HUES48 (cell line): ENCODE results near the gene SALL4.
"Not testable (repeated sequence)": the region's sequence is repeated elsewhere in the genome, so short reads cannot be mapped to it uniquely, and the experiment has no call there.

Experiments used
- H3K27ac ChIP-seq: one replicate; pipeline ENCODE4 v1.7.0; 2013; ENCODE audit warnings: low read depth, low read length, inconsistent platforms
- H3K27me3 ChIP-seq: 2 replicates; pipeline ENCODE4 v1.6.1; 2013; ENCODE audit warnings: mild to moderate bottlenecking, low read length; ENCODE audit not compliant: control insufficient read depth, insufficient read depth
- H3K36me3 ChIP-seq: 2 replicates; pipeline ENCODE4 v1.6.1; 2013; ENCODE audit warnings: low read length; ENCODE audit not compliant: control insufficient read depth, insufficient read depth
- H3K4me1 ChIP-seq: 2 replicates; pipeline ENCODE4 v1.6.1; 2013; ENCODE audit warnings: mild to moderate bottlenecking, low read length; ENCODE audit not compliant: control insufficient read depth, insufficient read depth
- H3K4me3 ChIP-seq: 2 replicates; pipeline ENCODE4 v1.5.1; 2013; ENCODE audit warnings: mild to moderate bottlenecking, low read depth, low read length
- H3K9ac ChIP-seq: 2 replicates; pipeline ENCODE4 v1.6.1; 2013; ENCODE audit warnings: mild to moderate bottlenecking, low read depth, low read length, moderate library complexity
- H3K9me3 ChIP-seq: 2 replicates; pipeline ENCODE4 v1.6.1; 2013; ENCODE audit warnings: low read length; ENCODE audit not compliant: control insufficient read depth, insufficient read depth

Gene SALL4

DNA sequence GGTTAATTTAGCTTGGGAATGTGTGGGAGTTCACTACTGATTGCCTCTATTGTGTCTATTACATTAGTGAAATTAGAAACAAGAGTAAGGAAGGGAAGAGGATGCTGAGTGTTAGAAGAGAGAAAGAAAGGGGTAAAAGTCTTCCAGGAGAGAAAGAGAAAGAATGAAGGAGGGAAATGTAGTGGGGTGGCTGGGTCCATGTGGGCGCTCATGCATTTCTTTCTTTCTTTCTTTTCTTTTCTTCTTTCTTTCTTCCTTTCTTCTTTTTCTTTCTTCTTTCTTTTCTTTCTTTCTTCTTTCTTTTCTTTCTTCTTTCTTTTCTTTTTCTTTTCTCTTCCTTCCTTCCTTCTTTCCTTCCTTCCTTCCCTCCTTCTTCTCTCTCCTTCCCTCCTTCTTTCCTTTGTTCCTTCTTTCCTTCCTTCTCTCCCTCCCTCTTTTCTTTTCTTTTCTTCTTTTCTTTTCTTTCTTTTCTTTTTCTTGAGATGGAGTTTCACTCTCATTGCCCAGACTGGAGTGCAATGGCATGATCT lies 16.2 kb upstream of the SALL4 start:
- Histone ChIP-seq H3K4me3 (no peak overlapping the region), H3K9ac (no peak overlapping the region), H3K27ac (no peak overlapping the region), H3K36me3 (no peaks in the 10 kb centered on the region), H3K4me1 (no peaks in the 10 kb centered on the region), H3K27me3 (no peaks in the 10 kb centered on the region), H3K9me3 (no peaks in the 10 kb centered on the region)

DNA sequence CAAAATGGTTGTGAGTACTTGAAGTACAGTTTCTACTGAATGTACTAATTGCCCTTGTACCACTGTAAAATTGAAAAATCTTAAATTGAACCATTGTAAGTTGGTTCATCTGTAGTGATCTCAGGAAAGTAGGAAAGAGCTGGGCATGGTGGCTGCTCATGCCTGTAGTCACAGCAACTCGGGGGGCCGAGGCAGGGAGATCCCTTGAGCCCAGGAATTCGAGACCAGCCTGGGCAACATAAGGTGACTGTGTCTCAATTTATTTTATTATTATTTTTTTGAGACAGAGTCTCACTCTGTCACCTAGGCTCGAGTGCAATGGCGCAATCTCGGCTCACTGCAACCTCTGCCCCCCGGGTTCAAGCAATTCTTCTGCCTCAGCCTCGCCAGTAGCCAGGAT lies 14.5 kb upstream of the SALL4 start:
- H3K27me3 ChIP-seq, H3K4me3 ChIP-seq, H3K9me3 ChIP-seq, H3K27ac ChIP-seq, H3K36me3 ChIP-seq, H3K9ac ChIP-seq: not testable (repeated sequence)
- peaks cover 11% of the 10 kb centered on the region for H3K4me1 ChIP-seq

DNA sequence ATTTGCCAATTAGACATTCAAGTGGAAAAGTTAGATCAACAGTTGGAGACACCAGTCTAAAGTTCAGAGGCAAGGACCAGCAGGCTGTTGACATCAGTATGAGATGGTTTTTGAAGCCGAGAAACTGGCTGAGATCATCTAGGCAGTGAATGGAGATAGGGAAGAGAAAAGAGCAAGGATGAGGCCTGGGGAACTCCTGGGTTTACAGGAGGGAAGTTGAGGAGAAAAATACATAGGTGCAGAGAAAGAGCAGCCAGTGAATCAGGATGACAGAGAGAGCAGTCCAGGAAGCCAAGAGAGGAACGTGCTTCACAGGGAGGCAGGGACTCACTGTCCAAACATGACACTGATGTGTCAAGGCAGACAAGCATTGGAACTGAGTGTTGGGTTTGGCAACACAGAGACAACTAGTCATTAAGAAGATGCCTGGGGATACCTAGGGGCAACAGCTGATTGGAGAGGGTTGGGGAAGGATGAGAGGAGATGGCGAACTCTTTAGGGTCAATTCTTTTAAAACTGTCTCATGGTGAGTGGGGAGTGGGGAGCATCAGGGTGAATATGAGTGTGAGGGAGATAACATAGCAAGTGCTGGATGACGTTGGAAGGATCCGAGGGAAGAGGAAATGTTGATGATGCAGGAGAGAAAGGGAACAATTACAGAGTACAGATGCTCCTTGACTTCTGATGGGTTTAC lies 13.2 kb upstream of the SALL4 start:
- peaks cover 24% of the 10 kb centered on the region for H3K4me1 ChIP-seq
- no peaks in the 10 kb centered on the region for H3K36me3 ChIP-seq
- no peak overlapping the region for H3K4me3 ChIP-seq
- no peak overlapping the region for H3K9ac ChIP-seq
- no peak overlapping the region for H3K27ac ChIP-seq
- no peaks in the 10 kb centered on the region for H3K27me3 ChIP-seq
- H3K9me3 ChIP-seq: no peaks in the 10 kb centered on the region

DNA sequence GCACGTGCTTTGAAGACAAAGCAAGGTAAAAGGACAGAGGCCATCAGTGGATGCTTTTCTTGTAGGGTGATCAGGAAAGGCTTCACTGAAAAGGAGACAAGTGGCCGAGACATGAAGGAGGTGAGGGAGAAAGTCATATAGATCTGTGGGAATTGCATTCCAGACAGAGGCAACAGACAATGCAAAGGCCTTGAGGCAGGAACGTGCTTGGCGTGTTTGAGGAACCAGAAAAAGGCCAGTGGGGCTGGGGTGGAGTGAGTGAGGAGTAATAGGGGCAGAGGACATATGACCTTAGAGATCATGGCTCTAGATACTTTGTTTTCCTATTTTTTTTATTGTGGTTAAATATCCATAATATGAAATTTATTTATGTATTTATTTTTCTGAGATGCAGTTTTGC lies 10.5 kb upstream of the SALL4 start:
- Histone ChIP-seq H3K36me3 (no peaks in the 10 kb centered on the region), H3K4me3 (no peak overlapping the region), H3K27me3 (no peaks in the 10 kb centered on the region), H3K9ac (no peak overlapping the region), H3K27ac (no peak overlapping the region), H3K4me1 (peaks cover 28% of the 10 kb centered on the region), H3K9me3 (no peaks in the 10 kb centered on the region)

DNA sequence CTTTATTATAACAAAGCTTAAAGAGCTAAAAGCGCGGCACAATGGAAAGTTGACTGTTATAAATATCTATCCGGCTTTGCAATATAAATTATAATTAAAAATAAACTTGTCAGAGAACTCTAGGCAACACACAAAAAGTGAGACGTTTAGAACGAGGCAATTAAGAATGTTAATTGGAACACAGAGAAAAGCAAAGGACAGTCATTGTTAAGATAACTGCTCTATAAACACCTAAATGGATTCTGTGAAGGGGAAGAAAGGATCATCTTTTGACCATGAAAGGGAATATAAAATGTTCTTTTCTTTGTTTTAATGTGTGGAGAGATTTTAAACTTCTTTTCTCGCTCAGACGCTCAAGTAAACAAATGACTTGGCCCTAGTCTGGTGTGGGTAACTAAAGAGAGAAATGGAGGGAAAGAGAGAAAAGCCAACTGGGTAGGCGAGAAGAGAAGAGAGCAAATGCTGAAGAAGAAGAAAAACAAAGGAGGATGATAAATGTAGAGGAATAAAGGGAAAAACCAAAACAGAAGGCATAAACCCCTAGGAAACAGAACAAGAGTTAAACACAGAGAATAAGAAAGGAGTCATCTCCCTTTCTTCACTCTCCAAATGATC lies 9.3 kb upstream of the SALL4 start:
- Histone ChIP-seq H3K4me3 (no peak overlapping the region; the same call in 1 of the 2 replicates), H3K27me3 (no peaks in the 10 kb centered on the region), H3K9me3 (no peaks in the 10 kb centered on the region), H3K36me3 (no peaks in the 10 kb centered on the region), H3K27ac (peak overlapping the region; percentile 75), H3K4me1 (peaks cover 28% of the 10 kb centered on the region), H3K9ac (peak overlapping the region; percentile 26; the same call in 1 of the 2 replicates)

DNA sequence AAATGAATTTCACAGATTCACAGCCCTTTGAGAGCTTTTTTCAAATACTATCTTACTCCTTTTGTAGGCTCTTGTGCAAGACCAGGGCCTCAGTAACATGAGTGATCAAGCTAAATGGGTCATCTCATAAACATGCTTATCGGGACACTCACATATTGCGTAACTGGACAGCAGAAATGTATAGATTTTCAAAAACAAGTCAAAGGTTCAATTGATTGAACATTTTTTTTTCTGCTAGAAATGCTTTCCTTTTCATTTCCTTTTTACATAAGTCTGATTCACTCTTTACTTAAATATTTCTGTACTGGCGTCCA lies 8.7 kb upstream of the SALL4 start:
- Histone ChIP-seq H3K9me3 (no peaks in the 10 kb centered on the region), H3K4me3 (no peak overlapping the region), H3K27ac (peak overlapping the region; percentile 75), H3K4me1 (peaks cover 28% of the 10 kb centered on the region), H3K27me3 (no peaks in the 10 kb centered on the region), H3K9ac (peak overlapping the region; percentile 26; the same call in 1 of the 2 replicates), H3K36me3 (no peaks in the 10 kb centered on the region)

DNA sequence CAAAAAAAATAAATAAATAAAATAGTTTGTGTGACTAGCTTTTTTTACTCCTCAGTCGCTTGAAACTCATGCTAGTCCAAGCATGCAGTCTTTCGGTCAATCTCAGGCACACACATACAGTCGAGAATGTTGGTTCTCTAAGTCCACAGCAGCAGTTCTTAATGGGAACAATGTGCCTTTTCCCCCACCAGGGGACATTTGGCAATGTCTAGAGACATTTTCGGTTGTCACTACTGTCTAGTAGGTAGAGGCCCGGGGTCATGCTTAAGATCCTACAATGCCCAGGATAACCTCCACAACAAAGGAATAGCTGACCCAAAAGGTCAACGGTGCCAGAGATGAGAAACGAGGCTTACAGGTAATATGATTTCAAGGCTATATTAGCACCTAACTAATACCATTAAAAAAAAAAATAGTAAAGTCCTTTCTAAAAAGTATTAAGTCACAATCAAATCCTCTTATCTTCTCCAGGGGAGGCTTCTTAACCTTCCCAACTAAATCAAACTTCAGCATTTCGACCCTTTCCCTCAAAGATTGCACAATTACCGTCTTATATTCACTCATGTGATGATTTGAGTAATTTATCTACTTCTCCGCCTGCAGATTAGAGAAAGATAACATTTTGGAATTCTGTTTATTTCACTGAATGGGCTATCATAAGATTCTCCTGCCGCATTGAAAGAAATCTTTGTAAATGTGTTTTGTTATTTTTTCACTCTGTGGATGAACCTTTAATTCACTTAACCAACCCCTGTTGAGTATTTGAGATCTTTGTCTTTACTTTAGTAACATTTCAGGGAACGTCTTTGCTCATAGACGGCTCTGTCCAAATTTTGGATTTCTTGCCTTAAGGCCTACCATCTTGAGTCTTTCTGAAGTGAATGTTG lies 8.1 kb upstream of the SALL4 start:
- H3K27me3 ChIP-seq: no peaks in the 10 kb centered on the region
- no peaks in the 10 kb centered on the region for H3K9me3 ChIP-seq
- peak overlapping the region; percentile 75 for H3K27ac ChIP-seq
- H3K9ac ChIP-seq: no peak overlapping the region
- peaks cover 28% of the 10 kb centered on the region for H3K4me1 ChIP-seq
- no peaks in the 10 kb centered on the region for H3K36me3 ChIP-seq
- no peak overlapping the region for H3K4me3 ChIP-seq

DNA sequence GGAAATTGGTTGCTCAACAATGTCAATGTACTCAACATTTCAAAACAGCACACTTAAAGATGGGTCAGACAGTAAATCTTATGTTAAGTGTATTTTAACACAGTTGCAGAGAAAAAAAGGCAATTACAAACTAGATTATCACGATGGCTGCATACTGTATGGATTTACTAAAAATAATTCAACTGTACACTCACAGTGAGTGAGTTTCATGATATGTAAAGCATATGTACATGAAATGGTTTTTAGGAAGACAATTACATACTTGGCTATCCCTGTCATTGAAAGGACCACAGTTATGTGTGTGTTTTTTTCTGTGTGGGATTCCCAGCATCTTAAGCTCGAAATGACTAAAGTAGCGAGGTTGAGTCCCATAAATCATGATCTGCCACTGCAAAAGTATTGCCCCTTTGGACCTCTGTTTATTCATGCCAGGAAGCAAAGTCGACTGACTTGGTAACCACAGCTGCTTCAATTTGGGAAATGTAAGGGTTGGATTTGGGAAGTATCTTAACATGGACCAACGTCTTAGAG lies 5.5 kb upstream of the SALL4 start:
- Histone ChIP-seq H3K4me1 (peaks cover 31% of the 10 kb centered on the region), H3K27me3 (no peaks in the 10 kb centered on the region), H3K4me3 (no peak overlapping the region), H3K9ac (no peak overlapping the region), H3K9me3 (no peaks in the 10 kb centered on the region), H3K27ac (no peak overlapping the region), H3K36me3 (no peaks in the 10 kb centered on the region)

DNA sequence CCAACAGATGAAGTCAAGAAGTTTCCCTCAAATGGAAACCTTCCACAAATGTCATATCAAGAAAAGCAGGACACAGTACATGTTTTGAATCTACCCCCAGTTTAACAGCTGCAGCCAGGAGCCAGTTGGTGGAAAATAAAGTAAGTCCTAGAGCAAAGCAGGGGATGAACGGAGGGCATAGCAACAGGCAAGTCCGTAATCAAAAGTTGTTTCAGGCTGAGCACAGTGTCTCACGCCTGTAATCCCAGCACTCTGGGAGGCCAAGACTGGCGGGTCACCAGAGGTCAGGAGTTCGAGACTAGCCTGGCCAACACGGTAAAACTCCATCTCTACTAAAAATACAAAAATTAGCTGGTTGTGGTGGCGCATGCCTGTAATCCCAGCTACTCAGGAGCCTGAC lies 2.4 kb upstream of the SALL4 start:
- Histone ChIP-seq H3K27me3 (no peaks in the 10 kb centered on the region), H3K9me3 (no peaks in the 10 kb centered on the region), H3K36me3 (no peaks in the 10 kb centered on the region), H3K9ac (no peak overlapping the region), H3K27ac (no peak overlapping the region), H3K4me1 (peaks cover 6% of the 10 kb centered on the region; the same call in 1 of the 2 replicates), H3K4me3 (no peak overlapping the region)

DNA sequence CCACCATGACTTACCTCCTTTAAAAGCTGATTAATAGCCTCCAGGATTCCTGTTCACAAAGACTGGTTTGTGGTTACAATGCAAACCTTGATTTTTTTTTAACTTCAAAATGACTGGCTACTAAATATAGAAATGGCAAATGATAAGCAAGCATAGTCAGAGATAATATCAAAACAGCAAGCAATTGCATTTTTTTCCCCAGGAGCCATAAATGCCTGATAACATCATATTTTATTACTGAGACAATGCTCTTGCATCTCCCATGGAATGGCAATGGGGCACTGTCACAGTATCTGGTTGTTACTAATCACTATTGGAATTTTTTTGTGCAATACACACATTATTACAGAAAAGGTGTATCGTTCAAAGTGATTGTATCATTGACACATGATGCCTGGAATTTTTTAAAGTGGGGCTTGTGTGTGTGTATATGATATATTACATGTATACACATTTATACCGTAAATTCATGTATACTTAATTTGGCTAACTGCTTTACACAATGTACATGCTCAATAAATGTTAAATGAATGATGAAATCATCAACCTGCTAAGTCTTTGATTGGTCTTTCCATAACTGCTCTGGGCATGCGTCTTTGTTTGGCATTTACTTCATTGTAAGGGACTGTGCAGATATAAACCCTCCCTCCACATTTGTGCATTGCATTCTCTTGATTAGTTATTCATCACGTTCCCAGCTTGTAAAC lies 980 bp upstream of the SALL4 start:
- Histone ChIP-seq H3K36me3 (no peaks in the 10 kb centered on the region), H3K9me3 (no peaks in the 10 kb centered on the region), H3K4me1 (peaks cover 16% of the 10 kb centered on the region), H3K4me3 (peak overlapping the region; percentile 74; the same call in 1 of the 2 replicates), H3K27me3 (no peaks in the 10 kb centered on the region), H3K9ac (no peak overlapping the region), H3K27ac (peak overlapping the region; percentile 48)
